K562 (cell line): ENCODE measurements around the gene RACK1. TPM values are rescaled to one million over a fixed set of nuclear protein-coding genes. Genes with fewer than 3 reads are reported as not detected.
A peak's percentile ranks its signal among the peaks of the same experiment; 100 is the strongest.

Source experiments
- ATF7 ChIP-seq: fragments of 450-650 bp; IDR thresholded peaks from 2 replicates; pipeline ENCODE4 v1.7.1; 2014; ENCODE audit warnings: mild to moderate bottlenecking, moderate library complexity
- BDP1 ChIP-seq: IDR thresholded peaks from 3 replicates; pipeline ENCODE4 v1.6.1; 2011; ENCODE audit not compliant: insufficient read length, insufficient read depth
- CCNT2 ChIP-seq: IDR thresholded peaks from 2 replicates; pipeline ENCODE4 v1.6.1; 2011; ENCODE audit warnings: borderline replicate concordance, low read depth, mild to moderate bottlenecking, moderate library complexity, mixed read lengths, low read length; ENCODE audit not compliant: insufficient read length; ENCODE audit errors: extremely low read depth
- CREM ChIP-seq: IDR thresholded peaks from 2 replicates; pipeline ENCODE4 v1.6.1; 2014; ENCODE audit warnings: antibody characterized with exemption, low read depth
- ELF1 ChIP-seq: fragments of 200-800 bp; sonication (Bioruptor generic); IDR thresholded peaks from 2 replicates; pipeline ENCODE4 v1.6.1; 2016; ENCODE audit warnings: missing genetic modification characterization, missing compliant biosample characterization
- KDM5B ChIP-seq: fragments of 200-600 bp; sonication (generic); IDR thresholded peaks from 2 replicates; pipeline ENCODE4 v1.6.1; 2012; ENCODE audit warnings: low read depth, mild to moderate bottlenecking, moderate library complexity, low read length, control low read depth, inconsistent platforms; ENCODE audit not compliant: insufficient replicate concordance
- MAFG ChIP-seq: fragments of 450-650 bp; conservative IDR thresholded peaks from 2 replicates; pipeline ENCODE4 v1.6.1; 2016; ENCODE audit warnings: missing genetic modification characterization, missing compliant biosample characterization
- PHB ChIP-seq: fragments of 250-450 bp; sonication (Bioruptor Pico); IDR thresholded peaks from 2 replicates; pipeline ENCODE4 v1.5.0; 2021
- RCOR1 ChIP-seq, 2 experiments: IDR thresholded peaks; 2 replicates each; pipeline ENCODE4 v1.6.1; 2012; ENCODE audit warnings: low read depth in 2 of 2, low read length in 2 of 2, borderline replicate concordance in 1 of 2, improper control_type of control experiment in 1 of 2
- SPI1 ChIP-seq: IDR thresholded peaks from 2 replicates; pipeline ENCODE4 v1.6.1; 2011; ENCODE audit warnings: low read depth, low read length, control low read depth, borderline replicate concordance
- SREBF2 ChIP-seq: sonication (generic); formaldehyde crosslinking; IDR thresholded peaks from 2 replicates; pipeline ENCODE4 v1.4.0; 2020; ENCODE audit warnings: mild to moderate bottlenecking, missing genetic modification reagents
- TAF9B ChIP-seq: fragments of 450-650 bp; IDR thresholded peaks from 2 replicates; pipeline ENCODE4 v1.6.1; 2018; ENCODE audit warnings: mild to moderate bottlenecking; ENCODE audit not compliant: partially characterized antibody
- TGIF2 ChIP-seq: sonication (generic); formaldehyde crosslinking; IDR thresholded peaks from 2 replicates; pipeline ENCODE4 v1.8.1; 2022; ENCODE audit warnings: mild to moderate bottlenecking, missing genetic modification reagents, moderate library complexity
- TRIM24 ChIP-seq, 2 experiments: fragments of 450-650 bp; IDR thresholded peaks; 2 replicates each; pipeline ENCODE4 v1.6.1; 2016
- ZBTB7A ChIP-seq: IDR thresholded peaks from 2 replicates; pipeline ENCODE4 v1.6.1; 2011; ENCODE audit warnings: low read depth, mild to moderate bottlenecking, low read length, moderate library complexity, borderline replicate concordance; ENCODE audit not compliant: control insufficient read depth
- ZC3H4 ChIP-seq: sonication (generic); formaldehyde crosslinking; IDR thresholded peaks from 2 replicates; pipeline ENCODE4 v1.9.0; 2021; ENCODE audit warnings: missing genetic modification reagents, borderline replicate concordance
- ZNF24 ChIP-seq: fragments of 450-650 bp; IDR thresholded peaks from 2 replicates; pipeline ENCODE4 v1.6.1; 2016
- ZNF253 ChIP-seq: fragments of 250-450 bp; sonication (Bioruptor Pico); conservative IDR thresholded peaks from 2 replicates; pipeline ENCODE4 v1.6.1; 2021; ENCODE audit warnings: mild to moderate bottlenecking
- ZNF445 ChIP-seq: fragments of 250-450 bp; sonication (Bioruptor Pico); IDR thresholded peaks from 2 replicates; pipeline ENCODE4 v1.4.0; 2020; ENCODE audit warnings: low read depth, mild to moderate bottlenecking, moderate library complexity
- ZNF695 ChIP-seq: fragments of 450-650 bp; formaldehyde crosslinking; IDR thresholded peaks from 2 replicates; pipeline ENCODE4 v1.4.0; 2020; ENCODE audit warnings: mild to moderate bottlenecking, moderate library complexity
- polyA plus RNA-seq, 8 experiments: library from polyadenylated mRNA; depleted of rRNA in 4 of 8; stranded (reverse) in 5 of 8; unstranded in 3 of 8; fragments of >200 nt; fragmentation: Nextera tagmentation in 2 of 8; fragmentation: Illumina TruSeq in 1 of 8; extraction: Ambion mirVana in 2 of 8; extraction: Trizol in 1 of 8; gene quantifications; 2 replicates each; pipeline versions ENCODE4 v1.2.1 to v1.2.3, GENCODE V29; 2011 to 2014; ENCODE audit warnings: inconsistent platforms in 1 of 8, missing spikeins in 1 of 8
- total RNA-seq, 7 experiments: library from RNA; depleted of rRNA in 6 of 7; stranded (reverse); fragments of >200 nt in 6 of 7; fragmentation: Illumina TruSeq in 2 of 7; extraction: Trizol in 2 of 7; gene quantifications; 2 replicates each; pipeline versions ENCODE4 v1.2.1 to v1.2.3, GENCODE V29; 2011 to 2021; ENCODE audit warnings: low replicate concordance in 1 of 7
- TF ChIP-seq, protein P1 (sequence below): fragments of 250-450 bp; sonication (Bioruptor Pico); IDR thresholded peaks from 2 replicates; pipeline ENCODE4 v1.8.0; 2022; ENCODE audit warnings: inconsistent platforms
- TF ChIP-seq, protein P2 (sequence below): fragments of 250-450 bp; sonication (Bioruptor Pico); IDR thresholded peaks from 2 replicates; pipeline ENCODE4 v1.5.0; 2020; ENCODE audit warnings: mild to moderate bottlenecking, borderline replicate concordance
- TF ChIP-seq, protein P3 (sequence below), 3 experiments: IDR thresholded peaks in 2 of 3; conservative IDR thresholded peaks in 1 of 3; 2 replicates each; pipeline ENCODE4 v1.5.1; 2011 to 2012; ENCODE audit warnings: low read length in 3 of 3, mild to moderate bottlenecking in 3 of 3, control low read depth in 2 of 3, improper control_type of control experiment in 1 of 3, inconsistent platforms in 1 of 3, low read depth in 1 of 3, mixed read lengths in 1 of 3, moderate library complexity in 1 of 3; ENCODE audit not compliant: insufficient read depth in 2 of 3

The RACK1 gene
- total and polyA plus RNA-seq, 9 of the 15 experiments (the other 6 are each of a cell fraction or from before 2014, with no cell fraction given) = 2,303 to 5,311 (median 3,833) TPM

DNA sequence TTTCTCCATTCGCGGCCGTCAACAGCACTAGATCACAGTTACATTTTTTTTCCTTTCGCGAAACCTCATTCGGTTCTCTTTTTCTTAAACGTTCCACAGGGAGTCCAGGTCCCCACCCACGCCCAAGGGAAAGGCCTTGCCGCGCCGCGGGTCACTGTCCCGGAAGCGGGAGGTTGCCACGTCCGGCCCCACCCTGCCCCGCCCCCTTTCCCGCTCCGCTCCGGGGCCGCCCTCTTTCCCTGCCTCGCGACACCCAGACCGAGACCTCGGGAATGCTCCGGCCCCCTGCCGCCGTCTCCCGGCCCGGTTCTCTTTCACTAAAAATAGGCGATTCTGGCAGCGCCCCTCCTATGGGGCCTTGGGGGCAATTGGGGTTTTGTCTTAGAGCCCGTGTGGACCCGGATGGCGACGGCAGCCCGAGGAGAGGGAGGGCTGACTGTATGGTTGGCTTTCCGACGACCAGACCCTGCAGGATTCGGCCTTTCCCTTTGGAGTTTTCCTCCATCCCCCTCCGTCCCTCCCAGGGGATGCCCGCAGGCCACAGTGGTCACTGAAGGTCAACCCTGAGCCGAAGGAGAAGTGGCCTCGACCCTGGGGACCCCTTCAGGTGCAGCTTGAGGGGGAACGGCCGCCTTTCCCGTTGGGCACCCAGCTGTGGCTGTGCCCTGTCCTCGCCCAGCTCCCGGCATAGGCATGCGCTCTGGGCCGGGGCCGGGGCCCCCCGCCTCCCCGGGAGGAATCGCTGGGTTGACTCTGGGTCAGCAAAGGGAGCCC is 2.8 kb upstream of the RACK1 start (continued):
- TF ChIP-seq TAF9B = peak; percentile 63
- peak in 1 of 2 experiments; percentile 17; a peak in 1 of 4 replicates for TF ChIP-seq RCOR1 (IDR thresholded peaks at IDR 0.05; ENCODE audit: borderline replicate concordance in 1 of 2, low read depth in 2 of 2, low read length in 2 of 2)
- peak; percentile 65 for TF ChIP-seq CCNT2
- TF ChIP-seq ZNF24 = 0 out of 2 replicates have a peak, but pooled peaks have one; percentile 8
- peak; percentile 61 for TF ChIP-seq CREM
- TF ChIP-seq, protein P1, sequence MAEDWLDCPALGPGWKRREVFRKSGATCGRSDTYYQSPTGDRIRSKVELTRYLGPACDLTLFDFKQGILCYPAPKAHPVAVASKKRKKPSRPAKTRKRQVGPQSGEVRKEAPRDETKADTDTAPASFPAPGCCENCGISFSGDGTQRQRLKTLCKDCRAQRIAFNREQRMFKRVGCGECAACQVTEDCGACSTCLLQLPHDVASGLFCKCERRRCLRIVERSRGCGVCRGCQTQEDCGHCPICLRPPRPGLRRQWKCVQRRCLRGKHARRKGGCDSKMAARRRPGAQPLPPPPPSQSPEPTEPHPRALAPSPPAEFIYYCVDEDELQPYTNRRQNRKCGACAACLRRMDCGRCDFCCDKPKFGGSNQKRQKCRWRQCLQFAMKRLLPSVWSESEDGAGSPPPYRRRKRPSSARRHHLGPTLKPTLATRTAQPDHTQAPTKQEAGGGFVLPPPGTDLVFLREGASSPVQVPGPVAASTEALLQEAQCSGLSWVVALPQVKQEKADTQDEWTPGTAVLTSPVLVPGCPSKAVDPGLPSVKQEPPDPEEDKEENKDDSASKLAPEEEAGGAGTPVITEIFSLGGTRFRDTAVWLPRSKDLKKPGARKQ = no peak
- TF ChIP-seq, protein P2, sequence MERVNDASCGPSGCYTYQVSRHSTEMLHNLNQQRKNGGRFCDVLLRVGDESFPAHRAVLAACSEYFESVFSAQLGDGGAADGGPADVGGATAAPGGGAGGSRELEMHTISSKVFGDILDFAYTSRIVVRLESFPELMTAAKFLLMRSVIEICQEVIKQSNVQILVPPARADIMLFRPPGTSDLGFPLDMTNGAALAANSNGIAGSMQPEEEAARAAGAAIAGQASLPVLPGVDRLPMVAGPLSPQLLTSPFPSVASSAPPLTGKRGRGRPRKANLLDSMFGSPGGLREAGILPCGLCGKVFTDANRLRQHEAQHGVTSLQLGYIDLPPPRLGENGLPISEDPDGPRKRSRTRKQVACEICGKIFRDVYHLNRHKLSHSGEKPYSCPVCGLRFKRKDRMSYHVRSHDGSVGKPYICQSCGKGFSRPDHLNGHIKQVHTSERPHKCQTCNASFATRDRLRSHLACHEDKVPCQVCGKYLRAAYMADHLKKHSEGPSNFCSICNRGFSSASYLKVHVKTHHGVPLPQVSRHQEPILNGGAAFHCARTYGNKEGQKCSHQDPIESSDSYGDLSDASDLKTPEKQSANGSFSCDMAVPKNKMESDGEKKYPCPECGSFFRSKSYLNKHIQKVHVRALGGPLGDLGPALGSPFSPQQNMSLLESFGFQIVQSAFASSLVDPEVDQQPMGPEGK (CRISPR knock-in tag) = no peak
- 0 out of 2 replicates have a peak, but pooled peaks have one; percentile 6 for TF ChIP-seq ZBTB7A
- TF ChIP-seq TRIM24 (IDR thresholded peaks at IDR 0.05) = no peak
- TF ChIP-seq, protein P3, sequence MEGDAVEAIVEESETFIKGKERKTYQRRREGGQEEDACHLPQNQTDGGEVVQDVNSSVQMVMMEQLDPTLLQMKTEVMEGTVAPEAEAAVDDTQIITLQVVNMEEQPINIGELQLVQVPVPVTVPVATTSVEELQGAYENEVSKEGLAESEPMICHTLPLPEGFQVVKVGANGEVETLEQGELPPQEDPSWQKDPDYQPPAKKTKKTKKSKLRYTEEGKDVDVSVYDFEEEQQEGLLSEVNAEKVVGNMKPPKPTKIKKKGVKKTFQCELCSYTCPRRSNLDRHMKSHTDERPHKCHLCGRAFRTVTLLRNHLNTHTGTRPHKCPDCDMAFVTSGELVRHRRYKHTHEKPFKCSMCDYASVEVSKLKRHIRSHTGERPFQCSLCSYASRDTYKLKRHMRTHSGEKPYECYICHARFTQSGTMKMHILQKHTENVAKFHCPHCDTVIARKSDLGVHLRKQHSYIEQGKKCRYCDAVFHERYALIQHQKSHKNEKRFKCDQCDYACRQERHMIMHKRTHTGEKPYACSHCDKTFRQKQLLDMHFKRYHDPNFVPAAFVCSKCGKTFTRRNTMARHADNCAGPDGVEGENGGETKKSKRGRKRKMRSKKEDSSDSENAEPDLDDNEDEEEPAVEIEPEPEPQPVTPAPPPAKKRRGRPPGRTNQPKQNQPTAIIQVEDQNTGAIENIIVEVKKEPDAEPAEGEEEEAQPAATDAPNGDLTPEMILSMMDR (IDR thresholded peaks at IDR 0.05 in 2 of 3, conservative IDR thresholded peaks at IDR 0.05 in 1 of 3; ENCODE audit: insufficient read depth in 2 of 3, low read depth in 1 of 3, low read length in 3 of 3) = peak in 1 of 3 experiments; percentile 13; a peak in 1 of 6 replicates
- peak; percentile 47; the same call in 1 of the 2 replicates for TF ChIP-seq TGIF2
- peak; percentile 65 for TF ChIP-seq KDM5B
- TF ChIP-seq MAFG (tag) = no peak
- 0 out of 2 replicates have a peak, but pooled peaks have one; percentile 19 for TF ChIP-seq ATF7
- peak; percentile 86 for TF ChIP-seq ELF1 (tag)
- TF ChIP-seq ZNF445 (CRISPR knock-in tag) = no peak
- TF ChIP-seq BDP1 = no peak
- TF ChIP-seq ZNF695 (CRISPR knock-in tag) = no peak
- no peak for TF ChIP-seq ZNF253 (CRISPR knock-in tag)
- 0 out of 2 replicates have a peak, but pooled peaks have one; percentile 44 for TF ChIP-seq PHB (CRISPR knock-in tag)
- TF ChIP-seq ZC3H4 (CRISPR knock-in tag) = no peak
- peak; percentile 11; the same call in 1 of the 2 replicates for TF ChIP-seq SREBF2
- no peak for TF ChIP-seq SPI1
